Neuronal stem cell (in vitro differentiated cells): Measurements from ENCODE around the gene OPTC.

ENCODE experiments used
- DNase-seq: peaks from one replicate; pipeline ENCODE4 v3.0.0-alpha.2; 2013; ENCODE audit warnings: low spot score
- H2AFZ ChIP-seq: one replicate; pipeline ENCODE4 v1.6.1; 2013; ENCODE audit warnings: mild to moderate bottlenecking, low read length, inconsistent platforms
- H2AK5ac ChIP-seq: 2 replicates; pipeline ENCODE4 v1.6.1; 2013; ENCODE audit warnings: low read depth, mild to moderate bottlenecking, inconsistent platforms, low read length, moderate library complexity, mixed read lengths
- H2BK120ac ChIP-seq: 2 replicates; pipeline ENCODE4 v1.6.1; 2013; ENCODE audit warnings: low read depth, mild to moderate bottlenecking, inconsistent platforms, low read length, moderate library complexity, mixed read lengths
- H2BK12ac ChIP-seq: one replicate; pipeline ENCODE4 v1.6.1; 2013; ENCODE audit warnings: low read length, inconsistent platforms
- H2BK15ac ChIP-seq: 2 replicates; pipeline ENCODE4 v1.6.1; 2013; ENCODE audit warnings: mild to moderate bottlenecking, low read length, inconsistent platforms, mixed read lengths
- H2BK5ac ChIP-seq: one replicate; pipeline ENCODE4 v1.6.1; 2013; ENCODE audit warnings: inconsistent platforms, mild to moderate bottlenecking, low read length, moderate library complexity
- H3K14ac ChIP-seq: one replicate; pipeline ENCODE4 v1.6.1; 2013; ENCODE audit warnings: low read length, inconsistent platforms
- H3K18ac ChIP-seq: 2 replicates; pipeline ENCODE4 v1.6.1; 2013; ENCODE audit warnings: low read length, inconsistent platforms
- H3K23ac ChIP-seq: 2 replicates; pipeline ENCODE4 v1.6.1; 2013; ENCODE audit warnings: low read depth, mild to moderate bottlenecking, mixed read lengths, low read length, inconsistent platforms; ENCODE audit not compliant: poor library complexity
- H3K27ac ChIP-seq: replicated peaks from 3 replicates; pipeline ENCODE4 v1.5.1; 2013; ENCODE audit warnings: low read length, inconsistent platforms
- H3K27me3 ChIP-seq, 3 experiments: 2 replicates each; pipeline ENCODE4 v1.6.1; 2013; ENCODE audit warnings: low read length in 3 of 3, mild to moderate bottlenecking in 2 of 3, inconsistent platforms in 1 of 3, low read depth in 1 of 3, mixed read lengths in 1 of 3, moderate library complexity in 1 of 3; ENCODE audit not compliant: control insufficient read depth in 3 of 3, insufficient read depth in 3 of 3
- H3K36me3 ChIP-seq, 2 donors: replicated peaks in 1 of 2; 2 replicates each; pipeline ENCODE4 v1.6.1; 2013; ENCODE audit warnings: low read length in 2 of 2; ENCODE audit not compliant: control insufficient read depth in 2 of 2, insufficient read depth in 2 of 2
- H3K4ac ChIP-seq: 2 replicates; pipeline ENCODE4 v1.6.1; 2013; ENCODE audit warnings: inconsistent platforms, mild to moderate bottlenecking, low read length, moderate library complexity
- H3K4me1 ChIP-seq, 2 donors: 1 replicate in 1 of 2; 2 replicates in 1 of 2; pipeline ENCODE4 v1.6.1; 2013; ENCODE audit warnings: low read length in 2 of 2, low read depth in 1 of 2; ENCODE audit not compliant: control insufficient read depth in 2 of 2, insufficient read depth in 1 of 2
- H3K4me2 ChIP-seq: one replicate; pipeline ENCODE4 v1.6.1; 2013; ENCODE audit warnings: mild to moderate bottlenecking, low read length, inconsistent platforms; ENCODE audit not compliant: insufficient read depth, poor library complexity, severe bottlenecking
- H3K4me3 ChIP-seq, 2 donors: 2 replicates each; pipeline ENCODE4 v1.5.1; 2013; ENCODE audit warnings: low read length in 2 of 2, mild to moderate bottlenecking in 2 of 2, inconsistent platforms in 1 of 2, moderate library complexity in 1 of 2
- H3K79me1 ChIP-seq: one replicate; pipeline ENCODE4 v1.6.1; 2013; ENCODE audit warnings: low read depth, mild to moderate bottlenecking, inconsistent platforms, low read length, moderate library complexity
- H3K9ac ChIP-seq: one replicate; pipeline ENCODE4 v1.6.1; 2013; ENCODE audit warnings: mild to moderate bottlenecking, low read depth, low read length, inconsistent platforms; ENCODE audit not compliant: poor library complexity
- H3K9me3 ChIP-seq, 2 donors: replicated peaks in 1 of 2; 2 replicates each; pipeline versions ENCODE3 to v1.6.1; 2013; ENCODE audit warnings: low read length in 2 of 2, mild to moderate bottlenecking in 2 of 2, inconsistent platforms in 1 of 2, low read depth in 1 of 2, mixed read lengths in 1 of 2, moderate library complexity in 1 of 2; ENCODE audit not compliant: control insufficient read depth in 2 of 2, insufficient read depth in 1 of 2
- H4K8ac ChIP-seq: one replicate; pipeline ENCODE4 v1.6.1; 2013; ENCODE audit warnings: low read depth, mild to moderate bottlenecking, inconsistent platforms, low read length, moderate library complexity
- H4K91ac ChIP-seq: one replicate; pipeline ENCODE4 v1.6.1; 2013; ENCODE audit warnings: low read length, low read depth, mild to moderate bottlenecking, inconsistent platforms; ENCODE audit not compliant: poor library complexity
- WGBS, 2 donors: extraction: QIAGEN DNeasy Blood & Tissue Kit; methylation state at CpG; one replicate each; pipeline ENCODE4 v1.1.7; 2013; ENCODE audit warnings: missing lambda C conversion rate in 2 of 2, mixed read lengths in 1 of 2; ENCODE audit not compliant: insufficient read length in 2 of 2, insufficient replicate concordance in 1 of 2; ENCODE audit errors: extremely low coverage in 2 of 2; 5-methylcytosine and 5-hydroxymethylcytosine counted together

The OPTC gene

GRCh38 chr1:203471841-203472240, 22.1 kb upstream of the OPTC start:
- H3K4me2 ChIP-seq: no peak overlapping the region
- H2AK5ac ChIP-seq: peak overlapping the region; percentile 7
- H2AFZ ChIP-seq: no peak overlapping the region
- no peak for DNase-seq
- H3K4ac ChIP-seq: no peak overlapping the region
- H3K9me3 ChIP-seq: no peaks in the 10 kb centered on the region
- H3K14ac ChIP-seq: no peak overlapping the region
- H3K9ac ChIP-seq: no peak overlapping the region
- H3K36me3 ChIP-seq: no peaks in the 10 kb centered on the region
- H3K23ac ChIP-seq: no peak overlapping the region
- no peak overlapping the region for H2BK120ac ChIP-seq
- no peak overlapping the region for H2BK15ac ChIP-seq
- H3K27me3 ChIP-seq: peaks cover 0 to 25% (median 0%) of the 10 kb centered on the region in 3 experiments
- H3K27ac ChIP-seq: no peak overlapping the region
- H2BK12ac ChIP-seq: no peak overlapping the region
- H4K8ac ChIP-seq: no peak overlapping the region
- H3K79me1 ChIP-seq: no peaks in the 10 kb centered on the region
- H3K18ac ChIP-seq: no peak overlapping the region
- H2BK5ac ChIP-seq: no peak overlapping the region
- H4K91ac ChIP-seq: no peak overlapping the region
- H3K4me1 ChIP-seq: peaks cover 8 to 13% of the 10 kb centered on the region in 2 donors
- H3K4me3 ChIP-seq: no peak overlapping the region
- WGBS, 2 donors: no CpG with 5 or more reads among the region's 6 CpGs

- DNase-seq: no peak
- Histone ChIP-seq H3K18ac (no peak overlapping the region), H2AK5ac (no peak overlapping the region), H4K91ac (no peak overlapping the region), H2BK15ac (no peak overlapping the region), H4K8ac (no peak overlapping the region), H3K14ac (no peak overlapping the region), H3K9ac (no peak overlapping the region), H3K27ac (no peak overlapping the region), H3K27me3 (peaks cover 0 to 40% (median 0%) of the 10 kb centered on the region in 3 experiments), H3K79me1 (no peaks in the 10 kb centered on the region), H2BK12ac (no peak overlapping the region), H3K4me1 (peaks cover 6 to 14% of the 10 kb centered on the region in 2 donors), H3K9me3 (no peaks in the 10 kb centered on the region), H3K4ac (no peak overlapping the region), H3K36me3 (no peaks in the 10 kb centered on the region), H2AFZ (no peak overlapping the region), H2BK120ac (no peak overlapping the region), H3K4me2 (no peak overlapping the region), H3K23ac (no peak overlapping the region), H3K4me3 (no peak overlapping the region), H2BK5ac (no peak overlapping the region)
- WGBS, 2 donors: no CpG with 5 or more reads among the region's 4 CpGs
Observed at GRCh38 chr1:203473281-203473680, 20.7 kb upstream of the OPTC start.

- DNase-seq: no peak
- WGBS, 2 donors: no CpG with 5 or more reads among the region's 9 CpGs
- Histone ChIP-seq H3K27me3 (peaks cover 0 to 45% (median 0%) of the 10 kb centered on the region in 3 experiments), H3K79me1 (no peaks in the 10 kb centered on the region), H3K4me2 (no peak overlapping the region), H2BK5ac (no peak overlapping the region), H2AK5ac (peak overlapping the region; percentile 71), H4K91ac (no peak overlapping the region), H2BK12ac (no peak overlapping the region), H3K27ac (no peak overlapping the region), H4K8ac (no peak overlapping the region), H3K4me3 (no peak overlapping the region), H3K9ac (no peak overlapping the region), H3K14ac (no peak overlapping the region), H3K18ac (no peak overlapping the region), H2BK120ac (peak overlapping the region; percentile 25), H3K4ac (no peak overlapping the region), H3K23ac (no peak overlapping the region), H3K9me3 (no peaks in the 10 kb centered on the region), H2AFZ (no peak overlapping the region), H2BK15ac (no peak overlapping the region), H3K4me1 (peaks cover 6 to 18% of the 10 kb centered on the region in 2 donors), H3K36me3 (no peaks in the 10 kb centered on the region)
Observed at GRCh38 chr1:203473781-203474305, 20.1 kb upstream of the OPTC start.

- H3K23ac ChIP-seq: no peak within 1 kb of the TSS
- no peak within 1 kb of the TSS for H4K8ac ChIP-seq
- H2BK15ac ChIP-seq: no peak within 1 kb of the TSS
- no peaks in the 10 kb centered on the region for H3K79me1 ChIP-seq
- H3K4me2 ChIP-seq: peak within 1 kb of the TSS; percentile 27
- H3K36me3 ChIP-seq: no peaks in the 10 kb centered on the region
- no peak within 1 kb of the TSS for H2BK12ac ChIP-seq
- H3K14ac ChIP-seq: no peak within 1 kb of the TSS
- H2BK120ac ChIP-seq: no peak within 1 kb of the TSS
- peaks cover 0 to 45% (median 0%) of the 10 kb centered on the region in 3 experiments for H3K27me3 ChIP-seq
- H3K4ac ChIP-seq: no peak within 1 kb of the TSS
- H2AFZ ChIP-seq: peak within 1 kb of the TSS; percentile 70
- H3K27ac ChIP-seq: peak within 1 kb of the TSS; percentile 48
- H2AK5ac ChIP-seq: no peak within 1 kb of the TSS
- no CpG with 5 or more reads among the region's 8 CpGs for WGBS, 2 donors
- no peaks in the 10 kb centered on the region for H3K9me3 ChIP-seq
- peak within 1 kb of the TSS; percentile 39 for H3K18ac ChIP-seq
- peaks cover 6 to 19% of the 10 kb centered on the region in 2 donors for H3K4me1 ChIP-seq
- no peak for DNase-seq
- no peak within 1 kb of the TSS for H4K91ac ChIP-seq
- no peak within 1 kb of the TSS for H3K4me3 ChIP-seq
- H2BK5ac ChIP-seq: no peak within 1 kb of the TSS
- peak within 1 kb of the TSS; percentile 4 for H3K9ac ChIP-seq
Observed at GRCh38 chr1:203475012-203475981, 18.7 kb upstream of the OPTC start, which contains the start of gene PRELP. PRELP (plus strand) TSS chr1:203475806; CDS start chr1:203483185, 7,379 bp downstream.
